Gastroesophageal sphincter (tissue), 4 donors: ENCODE results near the gene RNF180. TPM values are rescaled to one million over a fixed set of nuclear protein-coding genes. Genes with fewer than 3 reads are reported as not detected.
"Not testable (repeated sequence)": the region's sequence is repeated elsewhere in the genome, so short reads cannot be mapped to it uniquely, and the experiment has no call there.

Experiments
- ATAC-seq: fragments of 150-250 bp; one replicate; pipeline ENCODE4 v1.9.1; 2016; ENCODE audit warnings: mild to moderate bottlenecking, moderate library complexity
- H3K27ac ChIP-seq, 4 donors: fragments of 200-600 bp; sonication (generic) in 3 of 4; 1 replicate in 3 of 4; 2 replicates in 1 of 4; pipeline ENCODE4 v1.5.1; 2016 to 2019
- H3K27me3 ChIP-seq: fragments of 200-600 bp; sonication (generic); one replicate; pipeline ENCODE4 v1.5.1; 2019
- H3K36me3 ChIP-seq, 2 donors: fragments of 200-600 bp; sonication (generic); one replicate each; pipeline ENCODE4 v1.5.1; 2019; ENCODE audit warnings: control low read depth in 1 of 2
- H3K4me1 ChIP-seq, 3 donors: fragments of 200-600 bp; sonication (generic); 1 replicate in 2 of 3; 2 replicates in 1 of 3; pipeline ENCODE4 v1.5.1; 2016 to 2019; ENCODE audit warnings: control low read depth in 2 of 3
- H3K4me3 ChIP-seq, 2 donors: fragments of 200-600 bp; sonication (generic); one replicate each; pipeline ENCODE4 v1.5.1; 2019; ENCODE audit warnings: mild to moderate bottlenecking in 1 of 2, moderate library complexity in 1 of 2
- H3K9me3 ChIP-seq, 3 donors: fragments of 200-600 bp; sonication (generic); one replicate each; pipeline ENCODE4 v1.5.1; 2017 to 2019; ENCODE audit warnings: control low read depth in 2 of 3
- CTCF ChIP-seq, 4 experiments: fragments of 200-600 bp in 2 of 4; fragments of 450-650 bp in 2 of 4; sonication (generic) in 1 of 4; IDR thresholded peaks; one replicate each; pipeline ENCODE4 v1.5.1; 2017 to 2019; ENCODE audit warnings: antibody characterized with exemption in 4 of 4, mild to moderate bottlenecking in 2 of 4, moderate library complexity in 2 of 4
- EP300 ChIP-seq: sonication (generic); formaldehyde crosslinking; IDR thresholded peaks from one replicate; pipeline ENCODE4 v1.6.1; 2017; ENCODE audit warnings: antibody characterized with exemption, mild to moderate bottlenecking
- POLR2A ChIP-seq, 2 donors: fragments of 450-650 bp; IDR thresholded peaks; one replicate each; pipeline ENCODE4 v1.6.1; 2017; ENCODE audit warnings: antibody characterized with exemption in 2 of 2, mild to moderate bottlenecking in 2 of 2, moderate library complexity in 1 of 2
- POLR2AphosphoS5 ChIP-seq: sonication (generic); formaldehyde crosslinking; IDR thresholded peaks from one replicate; pipeline ENCODE4 v1.6.1; 2017; ENCODE audit warnings: antibody characterized with exemption
- WGBS, 2 donors: methylation state at CpG; one replicate each; pipeline ENCODE4 v1.1.5; 2018; ENCODE audit warnings: low coverage in 1 of 2; 5-methylcytosine and 5-hydroxymethylcytosine counted together
- total RNA-seq, 4 donors: library from RNA; depleted of rRNA; stranded (reverse); fragments of >200 nt; gene quantifications; one replicate each; pipeline ENCODE4 v1.1.0, GENCODE V29; 2016

The RNF180 gene
- total RNA-seq, 4 donors from 2014 or later = 22.0 to 41.6 (median 25.3) TPM

- H3K27ac ChIP-seq = no peak overlapping the region
- H3K27me3 ChIP-seq = no peaks in the 10 kb centered on the region
- WGBS, 2 donors = 86 to 88% methylated on average over 2 of the region's 3 CpGs
- H3K4me3 ChIP-seq = no peak overlapping the region
- H3K4me1 ChIP-seq = no peaks in the 10 kb centered on the region
- ATAC-seq = no peak
- no peak for TF ChIP-seq POLR2AphosphoS5
- no peak for TF ChIP-seq EP300
- TF ChIP-seq CTCF (IDR thresholded peaks at IDR 0.05) = no peak
- no peak for TF ChIP-seq POLR2A (IDR thresholded peaks at IDR 0.05)
- H3K9me3 ChIP-seq = no peaks in the 10 kb centered on the region
- H3K36me3 ChIP-seq = peaks cover 0 to 23% of the 10 kb centered on the region in 2 donors
Observed at GRCh38 chr5:64214132-64214531, 48.5 kb downstream of the RNF180 start.

GRCh38 chr5:64221911-64222310 is 56.3 kb downstream of the RNF180 start:
- Histone ChIP-seq H3K27me3 (no peaks in the 10 kb centered on the region), H3K4me3 (no peak overlapping the region), H3K9me3 (no peaks in the 10 kb centered on the region), H3K27ac (no peak overlapping the region), H3K4me1 (no peaks in the 10 kb centered on the region), H3K36me3 (peaks cover 0 to 24% of the 10 kb centered on the region in 2 donors)
- TF ChIP-seq POLR2AphosphoS5 (no peak), EP300 (no peak), CTCF (IDR thresholded peaks at IDR 0.05) (no peak), POLR2A (IDR thresholded peaks at IDR 0.05) (no peak)
- no peak for ATAC-seq
- WGBS, 2 donors = 83 to 100% methylated on average over 1 of the region's 1 CpG

GRCh38 chr5:64225286-64225981 is 59.8 kb downstream of the RNF180 start:
- not testable (repeated sequence) for H3K27me3 ChIP-seq, H3K27ac ChIP-seq, ATAC-seq, H3K4me3 ChIP-seq, H3K4me1 ChIP-seq, H3K9me3 ChIP-seq
- no CpG with 5 or more reads among the region's 50 CpGs for WGBS, 2 donors
- H3K36me3 ChIP-seq = peaks cover 0 to 25% of the 10 kb centered on the region in 2 donors

- not testable (repeated sequence) for H3K27ac ChIP-seq, H3K4me1 ChIP-seq, ATAC-seq, H3K4me3 ChIP-seq, H3K9me3 ChIP-seq, H3K27me3 ChIP-seq
- WGBS, 2 donors = 82% methylated on average over 3 of the region's 7 CpGs; no CpG with 5 or more reads in 1 of the 2 donors
- H3K36me3 ChIP-seq = peaks cover 0 to 25% of the 10 kb centered on the region in 2 donors
Observed at GRCh38 chr5:64227131-64227537, 61.5 kb downstream of the RNF180 start.

GRCh38 chr5:64229163-64229774 is 63.6 kb downstream of the RNF180 start:
- no peak for ATAC-seq

More at GRCh38 chr5:64229163-64229774, 63.6 kb downstream of the RNF180 start:
- Histone ChIP-seq H3K4me3 (no peak overlapping the region), H3K9me3 (no peaks in the 10 kb centered on the region), H3K27ac (no peak overlapping the region), H3K36me3 (peaks cover 0 to 19% of the 10 kb centered on the region in 2 donors), H3K4me1 (no peaks in the 10 kb centered on the region), H3K27me3 (no peaks in the 10 kb centered on the region)
- peak; percentile 45 to 62 (median 55) for TF ChIP-seq CTCF (IDR thresholded peaks at IDR 0.05)
- no peak for TF ChIP-seq EP300
- WGBS, 2 donors = 2 to 3% methylated on average over 4 of the region's 4 CpGs
